Neural cell (in vitro differentiated cells): ENCODE results near the gene BTRC. TPM values are rescaled to one million over a fixed set of nuclear protein-coding genes. Genes with fewer than 3 reads are reported as not detected.

Experiments
- H2AFZ ChIP-seq: fragments of 200-600, 300-800 bp; sonication (generic), shearing (Covaris generic); 2 replicates; pipeline ENCODE4 v1.6.0; 2014; ENCODE audit warnings: low read depth, mild to moderate bottlenecking, antibody characterized with exemption, low read length, moderate library complexity
- H3F3A ChIP-seq: fragments of 200-600 bp; shearing (Covaris generic); 2 replicates; pipeline ENCODE4 v1.6.1; 2016; ENCODE audit warnings: mild to moderate bottlenecking, moderate library complexity, mixed read lengths, antibody characterized with exemption, low read length; ENCODE audit not compliant: insufficient read depth, poor library complexity, severe bottlenecking
- H3K27ac ChIP-seq: fragments of 200-600, 300-800 bp; sonication (generic), shearing (Covaris generic); 2 replicates; pipeline ENCODE4 v1.5.1; 2014; ENCODE audit warnings: mild to moderate bottlenecking, low read length, moderate library complexity
- H3K27me3 ChIP-seq: fragments of 300-800, 200-600 bp; sonication (generic), shearing (Covaris generic); 2 replicates; pipeline ENCODE4 v1.6.0; 2014; ENCODE audit warnings: mild to moderate bottlenecking, low read depth, low read length, moderate library complexity; ENCODE audit not compliant: insufficient read depth
- H3K36me3 ChIP-seq: fragments of 300-800, 200-600 bp; sonication (generic), shearing (Covaris generic); 2 replicates; pipeline ENCODE4 v1.5.1; 2014; ENCODE audit warnings: mild to moderate bottlenecking, antibody characterized with exemption, low read length, moderate library complexity; ENCODE audit not compliant: insufficient read depth
- H3K4me2 ChIP-seq: fragments of 300-800, 200-600 bp; sonication (generic), shearing (Covaris generic); 2 replicates; pipeline ENCODE4 v1.6.0; 2014; ENCODE audit warnings: mild to moderate bottlenecking, low read length
- H3K4me3 ChIP-seq: fragments of 300-800, 200-600 bp; sonication (generic), shearing (Covaris generic); 2 replicates; pipeline ENCODE4 v1.5.1; 2014; ENCODE audit warnings: mild to moderate bottlenecking, low read length, moderate library complexity
- H3K79me2 ChIP-seq: fragments of 200-600 bp; shearing (Covaris generic); replicated peaks from 2 replicates; pipeline ENCODE4 v1.6.0; 2014; ENCODE audit warnings: mild to moderate bottlenecking, low read length, moderate library complexity; ENCODE audit not compliant: insufficient read depth
- H3K9ac ChIP-seq: fragments of 300-800, 200-600 bp; sonication (generic), shearing (Covaris generic); 2 replicates; pipeline ENCODE4 v1.6.1; 2016; ENCODE audit warnings: mild to moderate bottlenecking, low read length, mixed read lengths
- H3K9me2 ChIP-seq: fragments of 200-600 bp; shearing (Covaris generic); 2 replicates; pipeline ENCODE4 v1.6.1; 2016; ENCODE audit warnings: mild to moderate bottlenecking, low read length, mixed read lengths; ENCODE audit not compliant: insufficient read depth
- H3K9me3 ChIP-seq: fragments of 200-600, 300-800 bp; sonication (generic), shearing (Covaris generic); 2 replicates; pipeline ENCODE4 v1.6.1; 2016; ENCODE audit warnings: mild to moderate bottlenecking, mixed run types, low read length, moderate library complexity, mixed read lengths
- H4K20me1 ChIP-seq: fragments of 200-600 bp; shearing (Covaris generic); 2 replicates; pipeline ENCODE4 v1.6.1; 2016; ENCODE audit warnings: mild to moderate bottlenecking, mixed run types; ENCODE audit not compliant: insufficient read depth
- CTCF ChIP-seq: fragments of 450-650 bp; IDR thresholded peaks from 2 replicates; pipeline ENCODE4 v1.5.1; 2014; ENCODE audit warnings: antibody characterized with exemption, mild to moderate bottlenecking, moderate library complexity; ENCODE audit not compliant: poor library complexity, severe bottlenecking
- EP300 ChIP-seq: fragments of 450-650 bp; conservative IDR thresholded peaks from 2 replicates; pipeline ENCODE4 v1.6.1; 2014; ENCODE audit warnings: antibody characterized with exemption, mild to moderate bottlenecking, moderate library complexity; ENCODE audit not compliant: poor library complexity, severe bottlenecking
- EZH2 ChIP-seq: fragments of 200-600, 300-800 bp; shearing (Covaris generic), sonication (generic); IDR thresholded peaks from 2 replicates; pipeline ENCODE4 v1.6.1; 2014; ENCODE audit warnings: antibody characterized with exemption, low read length, borderline replicate concordance, mild to moderate bottlenecking; ENCODE audit not compliant: insufficient read depth, poor library complexity, severe bottlenecking
- MXI1 ChIP-seq: fragments of 450-650 bp; conservative IDR thresholded peaks from 2 replicates; pipeline ENCODE4 v1.6.1; 2014; ENCODE audit warnings: antibody characterized with exemption, mild to moderate bottlenecking; ENCODE audit not compliant: poor library complexity, severe bottlenecking
- POLR2AphosphoS5 ChIP-seq: IDR thresholded peaks from 2 replicates; pipeline ENCODE4 v1.6.1; 2012
- RAD21 ChIP-seq: fragments of 450-650 bp; conservative IDR thresholded peaks from 2 replicates; pipeline ENCODE4 v1.6.1; 2014; ENCODE audit warnings: antibody characterized with exemption, mild to moderate bottlenecking, moderate library complexity
- SMC3 ChIP-seq: fragments of 450-650 bp; conservative IDR thresholded peaks from 2 replicates; pipeline ENCODE4 v1.6.1; 2014; ENCODE audit warnings: antibody characterized with exemption, mild to moderate bottlenecking, moderate library complexity; ENCODE audit not compliant: poor library complexity
- TAF1 ChIP-seq: IDR thresholded peaks from 2 replicates; pipeline ENCODE4 v1.6.1; 2012; ENCODE audit warnings: low read depth
- polyA plus RNA-seq: library from polyadenylated mRNA; depleted of rRNA; stranded (reverse); fragments of >200 nt; gene quantifications from 2 replicates; pipeline ENCODE4 v1.2.3, GENCODE V29; 2014
- TF ChIP-seq, protein P1 (sequence below): IDR thresholded peaks from 2 replicates; pipeline ENCODE4 v1.6.1; 2012; ENCODE audit warnings: borderline replicate concordance

BTRC gene
- polyA plus RNA-seq, 1 donor from 2014 or later: 32.6 TPM

GRCh38 chr10:101575580-101576210 is 221.7 kb downstream of the BTRC start:
- Histone ChIP-seq H2AFZ (no peak overlapping the region), H3F3A (no peaks in the 10 kb centered on the region), H3K36me3 (no peaks in the 10 kb centered on the region), H3K4me3 (no peak overlapping the region), H4K20me1 (no peaks in the 10 kb centered on the region), H3K27ac (no peak overlapping the region), H3K9ac (no peak overlapping the region), H3K4me2 (no peak overlapping the region), H3K79me2 (no peaks in the 10 kb centered on the region), H3K27me3 (peaks cover 4% of the 10 kb centered on the region), H3K9me3 (no peaks in the 10 kb centered on the region), H3K9me2 (no peaks in the 10 kb centered on the region)
- TF ChIP-seq, protein P1, sequence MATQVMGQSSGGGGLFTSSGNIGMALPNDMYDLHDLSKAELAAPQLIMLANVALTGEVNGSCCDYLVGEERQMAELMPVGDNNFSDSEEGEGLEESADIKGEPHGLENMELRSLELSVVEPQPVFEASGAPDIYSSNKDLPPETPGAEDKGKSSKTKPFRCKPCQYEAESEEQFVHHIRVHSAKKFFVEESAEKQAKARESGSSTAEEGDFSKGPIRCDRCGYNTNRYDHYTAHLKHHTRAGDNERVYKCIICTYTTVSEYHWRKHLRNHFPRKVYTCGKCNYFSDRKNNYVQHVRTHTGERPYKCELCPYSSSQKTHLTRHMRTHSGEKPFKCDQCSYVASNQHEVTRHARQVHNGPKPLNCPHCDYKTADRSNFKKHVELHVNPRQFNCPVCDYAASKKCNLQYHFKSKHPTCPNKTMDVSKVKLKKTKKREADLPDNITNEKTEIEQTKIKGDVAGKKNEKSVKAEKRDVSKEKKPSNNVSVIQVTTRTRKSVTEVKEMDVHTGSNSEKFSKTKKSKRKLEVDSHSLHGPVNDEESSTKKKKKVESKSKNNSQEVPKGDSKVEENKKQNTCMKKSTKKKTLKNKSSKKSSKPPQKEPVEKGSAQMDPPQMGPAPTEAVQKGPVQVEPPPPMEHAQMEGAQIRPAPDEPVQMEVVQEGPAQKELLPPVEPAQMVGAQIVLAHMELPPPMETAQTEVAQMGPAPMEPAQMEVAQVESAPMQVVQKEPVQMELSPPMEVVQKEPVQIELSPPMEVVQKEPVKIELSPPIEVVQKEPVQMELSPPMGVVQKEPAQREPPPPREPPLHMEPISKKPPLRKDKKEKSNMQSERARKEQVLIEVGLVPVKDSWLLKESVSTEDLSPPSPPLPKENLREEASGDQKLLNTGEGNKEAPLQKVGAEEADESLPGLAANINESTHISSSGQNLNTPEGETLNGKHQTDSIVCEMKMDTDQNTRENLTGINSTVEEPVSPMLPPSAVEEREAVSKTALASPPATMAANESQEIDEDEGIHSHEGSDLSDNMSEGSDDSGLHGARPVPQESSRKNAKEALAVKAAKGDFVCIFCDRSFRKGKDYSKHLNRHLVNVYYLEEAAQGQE: no peak
- TF ChIP-seq POLR2AphosphoS5 (no peak), EZH2 (no peak), TAF1 (no peak), SMC3 (no peak), MXI1 (no peak), CTCF (no peak), EP300 (no peak), RAD21 (no peak)

- no peaks in the 10 kb centered on the region for H4K20me1 ChIP-seq
Observed at GRCh38 chr10:101576211-101576863, 222.4 kb downstream of the BTRC start.

More at GRCh38 chr10:101576211-101576863, 222.4 kb downstream of the BTRC start:
- Histone ChIP-seq H3F3A (no peaks in the 10 kb centered on the region), H3K27ac (no peak overlapping the region), H3K4me3 (no peak overlapping the region), H2AFZ (no peak overlapping the region), H3K79me2 (no peaks in the 10 kb centered on the region), H3K9me2 (no peaks in the 10 kb centered on the region), H3K4me2 (no peak overlapping the region), H3K27me3 (no peaks in the 10 kb centered on the region), H3K36me3 (no peaks in the 10 kb centered on the region), H3K9ac (no peak overlapping the region), H3K9me3 (no peaks in the 10 kb centered on the region)
- TF ChIP-seq TAF1: no peak
- no peak for TF ChIP-seq POLR2AphosphoS5
- no peak for TF ChIP-seq SMC3
- no peak for TF ChIP-seq EP300
- no peak for TF ChIP-seq MXI1
- no peak for TF ChIP-seq EZH2
- TF ChIP-seq RAD21: no peak
